NCI-H526 (cell line): ENCODE results near the gene SPHK1.
"Not testable (repeated sequence)": the region's sequence is repeated elsewhere in the genome, so short reads cannot be mapped to it uniquely, and the experiment has no call there.

Experiments
- DNase-seq, 2 experiments: peaks; one replicate each; lab custom pipeline; 2025; lab: John Stamatoyannopoulos, UW

Gene SPHK1, protein sequence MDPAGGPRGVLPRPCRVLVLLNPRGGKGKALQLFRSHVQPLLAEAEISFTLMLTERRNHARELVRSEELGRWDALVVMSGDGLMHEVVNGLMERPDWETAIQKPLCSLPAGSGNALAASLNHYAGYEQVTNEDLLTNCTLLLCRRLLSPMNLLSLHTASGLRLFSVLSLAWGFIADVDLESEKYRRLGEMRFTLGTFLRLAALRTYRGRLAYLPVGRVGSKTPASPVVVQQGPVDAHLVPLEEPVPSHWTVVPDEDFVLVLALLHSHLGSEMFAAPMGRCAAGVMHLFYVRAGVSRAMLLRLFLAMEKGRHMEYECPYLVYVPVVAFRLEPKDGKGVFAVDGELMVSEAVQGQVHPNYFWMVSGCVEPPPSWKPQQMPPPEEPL

DNA sequence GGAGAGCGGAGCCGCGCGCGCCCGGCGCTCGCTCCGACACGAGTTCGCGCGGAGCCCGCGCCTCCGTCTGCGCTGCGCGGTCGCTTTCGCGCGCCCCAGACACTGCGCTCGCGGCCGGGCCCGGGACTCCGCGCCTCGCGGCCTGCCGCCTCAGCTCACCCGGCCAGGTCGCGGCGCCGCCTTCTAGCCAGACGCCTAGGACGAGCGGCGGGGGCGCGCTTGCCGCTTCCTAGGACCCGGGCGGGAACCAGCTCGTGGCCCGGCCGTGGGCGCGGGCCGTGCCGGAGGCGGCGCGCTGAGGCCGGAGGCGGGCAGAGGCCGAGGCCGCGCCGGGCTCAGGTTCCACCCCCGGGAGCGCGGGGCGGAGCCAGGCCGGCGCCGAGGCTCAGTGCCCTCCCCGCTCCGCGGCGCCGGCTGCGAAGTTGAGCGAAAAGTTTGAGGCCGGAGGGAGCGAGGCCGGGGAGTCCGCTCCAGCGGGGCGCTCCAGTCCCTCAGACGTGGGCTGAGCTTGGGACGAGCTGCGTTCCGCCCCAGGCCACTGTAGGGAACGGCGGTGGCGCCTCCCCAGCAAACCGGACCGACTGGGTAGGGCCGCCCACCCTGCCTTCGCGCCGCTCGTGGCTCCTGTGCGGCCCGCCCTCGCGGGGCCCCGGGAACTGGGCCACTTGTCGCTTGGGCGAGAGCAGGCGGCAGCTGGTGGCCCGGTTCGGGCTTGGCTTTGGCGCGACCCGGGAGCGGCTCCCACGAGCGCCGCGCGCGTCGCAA is at the start of gene SPHK1:
Gene SPHK1, plus strand, starts transcription at position 388 of the 765 bp plus-strand sequence. CDS start 1,036 bp downstream, outside the sequence.
- DNase-seq, result peak in 1 of 2 experiments; percentile 85

DNA sequence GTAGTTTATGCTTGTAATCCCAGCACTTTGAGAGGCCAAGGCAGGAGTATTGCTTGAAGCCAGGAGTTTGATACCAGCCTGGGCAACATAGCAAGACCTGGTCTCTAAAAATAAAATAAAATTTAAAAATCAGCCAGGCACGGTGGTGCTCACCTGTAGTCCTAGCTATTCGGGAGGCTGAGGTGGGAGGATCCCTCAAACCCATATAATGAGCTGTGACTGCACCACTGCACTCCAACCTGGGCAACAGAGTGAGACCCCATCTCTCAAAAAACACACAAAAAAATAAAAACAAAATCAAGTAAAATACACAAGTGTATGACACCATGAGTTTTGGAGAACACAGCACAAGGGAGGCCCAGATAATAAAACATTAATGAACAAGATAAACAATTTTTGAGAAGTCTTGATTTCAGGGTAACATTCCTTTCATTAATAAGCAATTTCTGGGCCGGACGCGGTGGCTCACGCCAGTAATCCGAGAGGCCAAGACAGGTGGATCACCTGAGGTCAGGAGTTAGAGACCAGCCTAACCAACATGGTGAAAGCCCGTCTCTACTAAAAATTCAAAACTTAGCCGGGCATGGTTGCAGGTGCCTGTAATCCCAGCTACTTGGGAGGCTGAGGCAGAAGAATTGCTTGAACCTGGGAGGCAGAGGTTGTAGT is 48.6 kb upstream of the SPHK1 start:
- no peak for DNase-seq

DNA sequence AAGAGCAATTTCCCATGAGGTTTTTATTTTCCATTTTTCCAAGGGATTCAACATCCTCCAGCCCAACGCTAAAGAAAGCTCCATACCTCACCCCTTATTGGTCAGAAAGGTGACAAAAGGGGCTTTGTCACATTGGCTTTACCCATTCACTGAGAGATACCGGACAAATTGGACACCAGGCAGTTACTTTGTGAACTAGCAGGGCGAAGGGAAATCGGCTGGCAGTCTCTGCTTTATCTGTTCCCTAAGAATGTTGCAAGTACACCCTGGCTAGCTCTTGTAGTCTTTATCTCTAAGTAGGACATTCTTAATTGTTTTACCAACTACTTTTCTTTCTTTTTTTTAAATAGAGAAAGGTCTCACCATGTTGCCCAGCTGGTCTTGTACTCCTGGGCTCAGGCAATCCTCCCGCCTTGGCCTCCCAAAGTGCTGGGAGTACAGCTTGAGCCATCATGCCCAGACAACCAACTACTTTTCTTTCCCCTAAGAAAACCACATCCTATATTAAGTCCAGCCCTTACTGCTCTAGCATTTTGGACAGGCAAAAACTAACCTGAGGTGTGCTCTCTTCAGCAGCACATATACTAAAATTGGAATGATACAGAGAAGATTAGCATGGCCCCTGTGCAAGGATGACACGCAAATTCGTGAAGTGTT is 47.5 kb upstream of the SPHK1 start:
- no peak for DNase-seq

DNA sequence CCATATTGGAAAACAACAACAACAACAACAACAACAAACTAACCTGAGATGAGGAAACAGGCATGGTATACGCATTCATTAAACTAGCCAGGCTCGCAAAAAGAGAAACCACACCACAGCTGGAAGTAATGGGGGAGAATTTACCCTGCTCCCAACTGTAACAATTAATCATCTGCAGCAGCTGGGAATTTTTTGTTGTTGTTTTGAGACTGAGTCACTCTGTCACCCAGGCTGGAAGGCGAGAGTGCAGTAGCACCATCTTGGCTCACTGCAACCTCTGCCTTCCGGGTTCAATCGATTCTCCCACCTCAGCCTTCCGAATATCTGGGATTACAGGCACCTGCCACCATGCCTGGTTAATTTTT is 47.0 kb upstream of the SPHK1 start:
- DNase-seq, result no peak

DNA sequence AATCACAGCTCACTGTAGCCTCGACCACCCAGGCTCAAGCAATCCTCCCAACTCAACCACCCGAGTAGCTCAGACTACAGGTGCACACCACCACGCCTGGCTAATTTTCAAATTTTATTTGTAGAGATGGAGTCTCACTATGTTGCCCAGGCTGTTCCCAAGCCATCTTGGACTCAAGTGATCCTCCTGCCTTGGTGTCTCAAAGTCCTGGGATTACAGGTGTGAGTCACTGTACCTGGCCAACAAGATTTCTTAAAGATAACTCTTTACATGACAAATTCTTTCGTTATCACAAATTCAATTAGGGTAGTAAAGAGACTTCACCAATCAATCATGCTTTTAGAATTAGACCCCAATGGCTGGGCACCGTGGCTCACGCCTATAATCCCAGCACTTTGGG is 43.1 kb upstream of the SPHK1 start:
- no peak for DNase-seq

DNA sequence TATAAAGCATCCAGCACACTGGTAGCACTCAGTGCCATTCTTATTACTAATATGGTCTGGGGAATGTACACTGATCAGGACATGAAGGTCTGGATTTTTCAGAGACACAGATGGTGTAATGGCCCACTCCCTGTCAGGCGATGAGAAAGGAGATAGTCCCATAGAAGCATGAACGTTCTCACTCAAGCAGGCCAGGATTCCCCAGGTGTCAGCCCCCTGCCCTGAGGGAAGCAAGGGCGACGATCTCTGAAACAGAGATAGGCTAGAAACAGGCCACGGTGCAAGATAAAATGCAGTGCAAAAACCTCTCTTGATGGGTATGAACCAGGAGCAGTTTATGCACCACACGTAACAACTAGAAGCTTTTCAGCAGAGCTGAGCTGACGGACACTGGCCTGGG is 41.3 kb upstream of the SPHK1 start:
- DNase-seq, result no peak

DNA sequence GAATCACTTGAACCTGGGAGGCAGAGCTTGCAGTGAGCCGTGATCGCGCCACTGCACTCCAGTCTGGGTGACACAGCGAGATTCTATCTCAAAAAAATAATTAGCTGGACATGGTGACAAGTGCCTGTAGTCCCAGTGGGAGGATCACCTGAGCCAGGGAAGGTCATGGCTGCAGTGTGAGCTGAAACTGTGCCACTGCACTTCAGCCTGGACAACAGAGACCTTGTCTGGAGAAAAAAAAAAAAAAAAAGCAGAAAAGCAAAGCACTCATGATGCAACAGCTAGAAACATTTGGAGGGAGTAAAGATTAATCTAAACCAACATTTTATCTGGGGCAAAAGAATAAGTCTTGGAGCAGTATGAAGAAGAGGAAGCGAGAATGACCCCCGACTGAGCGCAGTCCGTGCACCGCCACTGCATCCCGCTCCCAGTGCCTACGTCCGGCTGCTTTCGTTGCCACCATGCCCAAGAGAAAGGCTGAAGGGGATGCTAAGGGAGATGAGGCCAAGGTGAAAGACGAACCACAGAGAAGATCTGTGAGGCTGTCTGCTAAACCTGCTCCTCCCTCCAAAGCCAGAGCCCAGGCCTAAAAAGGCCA is 38.9 kb upstream of the SPHK1 start:
- no peak for DNase-seq

DNA sequence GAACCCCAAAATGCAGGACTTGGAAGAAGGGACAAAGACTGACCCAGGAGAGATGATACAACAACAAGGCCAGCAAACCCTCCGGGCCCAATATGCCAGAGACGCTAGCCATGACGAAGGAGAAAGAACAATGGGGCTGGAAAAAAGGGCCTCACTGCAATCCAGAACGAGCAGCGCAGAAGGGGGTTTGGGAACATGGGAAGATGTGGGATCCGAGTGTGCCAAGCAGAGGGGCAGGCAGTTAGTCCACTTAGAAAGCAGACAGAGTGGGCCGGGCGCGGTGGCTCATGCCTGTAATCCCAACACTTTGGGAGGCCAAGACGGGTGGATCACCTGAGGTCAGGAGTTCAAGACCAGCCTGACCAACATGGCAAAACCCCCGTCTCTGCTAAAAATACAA is 37.5 kb upstream of the SPHK1 start:
- DNase-seq, result not testable (repeated sequence)

DNA sequence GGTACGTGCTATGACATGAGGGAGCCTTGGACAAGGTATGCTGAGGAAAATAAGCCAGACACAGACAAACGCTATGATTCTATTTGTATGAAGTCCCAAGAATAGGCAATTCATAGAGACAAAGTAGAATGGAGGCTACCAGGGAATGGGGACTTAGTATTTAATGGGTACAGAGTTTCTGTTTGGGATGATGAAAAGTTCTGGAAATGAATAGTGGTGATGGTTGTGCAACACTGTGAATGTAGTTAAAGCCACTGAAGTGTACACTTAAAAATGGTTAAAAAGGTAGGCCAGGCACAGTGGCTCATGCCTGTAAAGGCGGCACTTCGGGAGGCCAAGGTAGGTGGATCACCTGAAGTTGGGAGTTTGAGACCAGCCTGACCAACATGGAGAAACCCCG is 33.9 kb upstream of the SPHK1 start:
- no peak for DNase-seq

DNA sequence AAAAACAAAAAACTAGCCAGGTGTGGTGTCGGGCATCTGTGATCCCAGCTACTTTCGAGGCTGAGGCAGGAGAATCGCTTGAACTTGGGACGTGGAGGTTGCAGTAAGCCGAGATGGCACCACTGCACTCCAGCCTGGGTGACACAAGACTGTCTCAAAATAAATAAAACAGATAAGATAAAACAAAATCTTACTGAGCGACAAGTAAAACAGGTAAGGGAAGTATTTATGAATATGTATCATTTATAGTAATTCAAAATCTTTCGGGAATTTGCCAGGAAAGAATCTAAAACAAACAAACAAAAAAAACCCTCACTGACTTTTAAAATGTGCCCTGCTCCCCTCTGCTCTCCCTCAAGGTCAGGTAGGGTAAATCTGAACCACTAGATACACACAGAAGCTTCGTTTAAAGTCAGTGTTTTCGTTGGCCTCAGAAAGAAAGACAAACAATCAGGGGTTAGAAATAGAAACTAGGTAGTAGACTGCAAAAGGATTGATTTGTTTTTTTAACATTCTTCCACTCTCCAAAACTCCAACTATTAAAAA is 32.8 kb upstream of the SPHK1 start:
- no peak for DNase-seq

DNA sequence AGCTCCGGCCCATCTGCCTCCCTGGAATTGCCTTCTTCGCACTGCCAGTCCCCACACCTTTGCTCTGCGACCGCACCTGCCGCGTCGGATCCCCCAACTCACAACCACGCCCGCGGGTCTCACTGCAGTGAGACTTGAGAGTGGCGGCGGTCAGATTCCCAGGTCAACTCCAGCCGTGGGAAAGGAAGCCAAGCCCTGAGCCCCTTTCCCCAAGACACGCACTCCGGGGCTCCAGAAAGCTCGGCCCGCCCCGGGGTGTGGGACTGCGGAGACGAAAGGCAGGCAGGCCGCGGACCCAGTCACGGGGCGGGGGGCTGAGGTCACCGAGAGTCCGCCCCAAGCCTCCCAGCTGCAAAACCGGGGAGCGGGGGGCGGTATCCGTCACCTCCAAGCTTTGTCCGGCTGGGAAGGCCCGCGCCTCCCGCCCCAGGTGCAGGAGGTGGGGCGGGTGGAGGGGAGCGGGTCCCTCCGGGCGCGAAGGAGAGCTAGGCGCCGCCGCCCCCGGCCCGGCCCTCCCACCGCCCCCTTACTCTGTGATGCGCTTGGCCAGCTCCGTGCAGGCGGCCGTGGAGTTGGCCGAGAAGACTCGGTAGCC is 31.3 kb upstream of the SPHK1 start:
- DNase-seq, result peak in 1 of 2 experiments; percentile 66

DNA sequence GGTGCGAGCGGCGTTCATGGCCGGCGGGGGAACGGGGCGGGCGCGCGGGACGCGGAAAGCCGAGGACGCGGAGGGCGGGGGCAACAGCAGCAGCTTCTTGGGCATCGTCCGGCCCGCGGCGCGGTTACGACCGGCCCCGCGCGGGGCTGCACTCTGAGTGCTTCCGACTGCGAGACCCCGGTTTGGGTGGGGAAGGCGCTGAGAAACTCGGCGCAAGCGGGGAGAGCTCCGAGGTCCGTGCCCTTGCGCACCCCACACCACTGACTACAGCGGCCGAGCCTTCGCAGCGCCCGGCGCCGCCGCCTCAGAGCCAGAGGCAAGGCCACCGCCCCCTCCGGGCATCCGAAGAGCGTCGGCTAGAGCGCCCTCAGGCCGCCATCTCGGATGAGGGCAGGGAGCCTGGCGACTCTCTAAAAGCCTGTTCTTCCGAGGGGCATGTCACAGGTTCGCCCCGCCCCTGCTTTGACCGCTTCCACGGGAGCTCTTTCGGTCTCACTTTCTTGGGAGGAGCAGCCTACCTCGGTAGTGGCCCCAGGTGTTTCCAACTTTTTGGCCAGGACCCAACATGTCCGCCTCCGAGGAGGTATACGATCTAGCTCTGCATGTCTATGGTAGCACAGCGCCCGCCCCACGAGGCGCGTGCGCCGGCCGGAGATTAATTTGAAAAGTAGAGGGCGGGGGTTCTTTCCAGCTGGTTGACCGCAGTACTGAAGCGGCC is 30.7 kb upstream of the SPHK1 start, which contains the start of gene PRPSAP1:
Gene PRPSAP1, minus strand, starts transcription at position 318 of the 718 bp plus-strand sequence. Its CDS starts 213 bp downstream, at position 105.
- DNase-seq, result peak; percentile 93 to 97

DNA sequence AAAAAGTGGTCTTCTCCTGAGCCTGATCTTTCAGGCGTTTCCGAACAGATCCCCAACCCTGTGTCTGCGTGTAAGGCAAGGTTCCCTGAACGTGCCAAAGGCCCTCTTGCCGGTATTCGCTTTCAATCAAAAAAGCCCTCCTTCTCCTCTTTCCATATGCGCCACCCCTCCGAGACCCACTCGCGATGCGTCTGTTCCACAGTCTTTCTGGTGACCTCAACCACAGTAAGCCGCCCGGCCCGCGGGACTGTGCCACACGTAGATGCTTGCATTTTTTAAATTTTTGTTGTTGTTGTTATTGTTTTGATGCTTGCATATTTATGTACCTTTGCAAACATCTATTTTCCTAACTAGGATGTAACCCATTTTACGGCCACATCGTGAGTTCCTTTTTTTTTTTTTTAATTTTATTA is 30.1 kb upstream of the SPHK1 start:
- no peak for DNase-seq

DNA sequence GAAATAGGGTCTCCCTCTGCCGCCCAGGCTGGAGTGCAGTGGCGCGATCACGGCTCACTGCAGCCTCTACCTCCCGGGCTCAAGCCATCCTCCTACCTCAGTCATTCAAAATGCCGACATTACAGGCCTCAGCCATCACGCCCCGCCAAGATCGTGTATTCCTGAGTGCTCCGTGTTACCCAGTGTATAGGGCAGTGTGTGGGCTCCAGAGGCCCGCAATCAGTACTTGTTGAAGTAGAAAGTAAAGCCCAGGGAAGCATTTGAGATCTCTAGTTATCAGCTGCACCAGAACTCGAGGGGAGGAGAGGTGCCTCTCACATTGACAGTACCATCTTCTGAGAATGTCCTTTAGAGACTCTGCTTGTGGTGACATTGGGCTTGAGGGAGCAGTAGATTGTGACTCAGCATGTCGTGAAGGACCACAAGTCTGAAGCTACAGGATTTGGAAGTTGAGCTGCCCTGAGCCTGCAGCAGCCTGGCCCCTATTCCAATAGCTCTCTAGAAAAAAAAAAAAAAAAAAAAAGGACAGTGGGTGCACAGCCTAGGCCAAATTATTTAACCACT is 29.6 kb upstream of the SPHK1 start:
- DNase-seq, result peak in 1 of 2 experiments; percentile 13

DNA sequence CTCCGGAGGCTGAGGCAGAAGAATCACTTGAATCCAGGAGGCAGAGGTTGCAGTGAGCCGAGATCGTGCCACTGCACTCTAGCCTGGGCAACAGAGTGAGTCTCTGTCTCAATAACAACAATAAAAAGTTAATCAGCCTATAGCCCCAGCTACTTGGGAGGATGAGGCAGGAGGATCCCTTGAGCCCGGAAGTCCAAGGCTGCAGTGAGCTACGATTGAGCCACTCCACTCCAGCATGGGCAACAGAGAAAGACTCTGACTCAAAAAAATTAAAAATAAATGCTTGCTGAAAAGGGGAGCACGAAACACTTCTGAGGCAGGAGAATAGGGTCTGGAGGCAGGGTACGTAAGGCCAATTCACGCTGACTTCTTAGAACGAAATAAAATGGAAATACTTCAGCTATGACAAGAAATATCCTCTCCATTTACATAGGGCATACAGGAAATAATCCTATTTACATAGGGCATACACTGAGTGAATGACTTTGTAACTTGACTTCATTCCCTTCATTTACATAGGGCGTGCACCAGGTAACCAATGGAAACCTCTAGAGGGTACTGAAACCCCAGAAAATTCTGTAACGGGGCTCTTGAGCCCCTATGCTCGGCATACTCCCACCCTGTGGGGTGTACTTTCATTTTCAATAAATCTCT is 27.5 kb upstream of the SPHK1 start:
- peak; percentile 18 to 48 for DNase-seq

DNA sequence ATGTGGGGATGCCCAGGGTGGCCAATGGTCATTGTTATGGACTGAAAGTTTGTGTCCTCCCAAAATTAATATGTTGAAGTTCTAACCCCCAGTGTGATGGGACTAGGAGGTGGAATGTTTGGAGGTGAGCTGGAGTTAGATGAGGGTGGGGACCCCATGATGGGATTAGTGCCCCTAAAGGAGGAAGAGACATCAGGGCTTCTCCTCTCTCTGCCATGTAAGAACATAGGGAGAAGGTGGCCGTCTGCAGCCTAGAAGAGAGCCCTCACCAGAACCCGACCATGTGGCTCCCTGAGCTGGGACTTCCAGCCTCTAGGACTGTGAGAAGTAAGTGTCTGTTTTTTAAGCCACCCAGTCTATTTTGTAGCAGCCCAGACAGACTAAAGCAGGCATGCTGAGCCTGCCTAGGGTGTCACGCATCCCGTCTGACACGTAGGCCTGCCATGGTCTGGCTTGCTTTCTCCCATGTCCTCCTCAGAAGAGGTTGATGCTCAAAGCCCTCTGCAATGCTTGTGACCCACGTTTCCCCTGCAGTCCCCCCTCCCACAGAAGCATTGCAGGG is 26.7 kb upstream of the SPHK1 start:
- DNase-seq, result no peak

DNA sequence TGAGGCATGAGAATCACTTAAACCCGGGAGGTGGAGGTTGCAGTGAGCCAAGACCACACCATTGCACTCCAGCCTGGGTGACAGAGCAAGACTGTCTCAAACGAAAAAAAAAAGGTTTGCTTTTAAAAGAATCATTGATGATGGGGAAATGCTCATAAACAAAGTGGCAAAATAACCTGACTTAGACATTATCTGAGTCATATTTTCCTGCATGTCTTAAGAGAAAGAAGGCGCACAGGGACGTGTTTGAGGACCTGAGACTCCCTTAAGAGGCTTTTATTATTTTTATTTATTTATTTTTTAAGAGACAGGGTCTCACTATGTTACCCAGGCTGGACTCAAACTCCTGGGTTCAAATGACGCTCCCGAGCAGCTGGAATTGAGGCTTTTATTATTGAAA is 25.0 kb upstream of the SPHK1 start:
- no peak for DNase-seq

DNA sequence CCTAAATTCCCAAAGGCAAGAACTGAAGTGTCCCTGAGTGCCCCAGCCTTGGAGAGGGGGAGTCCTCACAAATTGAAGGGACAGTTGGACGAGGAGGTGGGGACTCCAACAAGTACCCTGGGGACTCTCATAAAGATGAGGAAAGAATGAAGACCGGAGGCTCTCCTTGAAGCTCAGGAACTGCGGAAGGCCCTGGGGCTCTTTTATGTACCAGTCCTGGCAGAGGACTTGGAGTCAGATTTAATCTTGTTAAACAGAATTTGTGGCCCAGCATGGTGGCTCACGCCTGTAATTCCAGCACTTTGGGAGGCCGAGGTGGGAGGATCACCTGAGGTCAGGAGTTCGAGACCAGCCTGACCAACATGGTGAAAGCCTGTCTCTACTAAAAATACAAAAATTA is 24.6 kb upstream of the SPHK1 start:
- DNase-seq, result not testable (repeated sequence)

DNA sequence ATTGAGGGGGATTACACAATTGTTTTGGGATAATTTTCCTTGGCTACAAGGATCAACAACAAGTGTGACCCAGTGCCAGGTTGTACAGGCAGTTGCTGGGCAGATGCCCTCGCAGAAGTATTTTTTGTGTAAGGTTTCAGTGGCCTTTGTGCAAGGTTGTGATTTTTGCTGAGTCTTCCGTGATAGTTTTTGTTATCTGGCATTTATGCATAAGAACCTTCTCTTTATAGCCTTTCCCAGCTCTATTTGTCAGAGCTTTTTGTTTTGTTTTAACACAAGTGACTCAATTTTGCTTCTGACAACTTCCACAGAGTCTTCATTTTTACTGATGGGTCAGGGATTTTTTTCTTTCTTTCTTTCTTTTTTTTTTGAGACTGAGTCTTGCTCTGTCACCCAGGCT is 23.9 kb upstream of the SPHK1 start:
- DNase-seq, result no peak
